Hepatic stellate cell (primary cell): Measurements from ENCODE around the gene USP6.
"Not testable (repeated sequence)": the region's sequence is repeated elsewhere in the genome, so short reads cannot be mapped to it uniquely, and the experiment has no call there.

ENCODE experiments used
- DNase-seq: peaks from one replicate; pipeline ENCODE4 v3.0.0; 2011; ENCODE audit warnings: low spot score

Gene USP6

DNA sequence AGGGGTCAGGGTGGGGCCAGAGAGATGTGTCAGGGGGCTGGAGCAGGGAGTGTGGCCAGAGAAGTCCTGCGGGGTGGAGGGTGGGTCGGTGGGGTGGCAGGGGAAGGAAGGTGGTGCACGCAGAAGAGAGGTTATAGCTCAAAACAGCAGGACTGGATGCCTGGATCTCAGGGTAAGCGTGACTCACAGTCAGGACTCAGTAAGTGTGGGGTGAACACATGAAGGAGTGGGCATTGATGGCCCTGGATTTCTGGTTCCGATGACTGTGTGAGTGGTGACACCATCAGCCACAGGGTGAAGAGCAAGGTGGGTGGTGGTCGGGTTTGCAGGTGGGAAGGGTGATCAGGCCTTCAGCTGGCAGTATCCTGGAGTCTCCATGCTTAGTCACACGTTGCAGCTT lies 6.2 kb downstream of the USP6 start:
- DNase-seq: not testable (repeated sequence)

DNA sequence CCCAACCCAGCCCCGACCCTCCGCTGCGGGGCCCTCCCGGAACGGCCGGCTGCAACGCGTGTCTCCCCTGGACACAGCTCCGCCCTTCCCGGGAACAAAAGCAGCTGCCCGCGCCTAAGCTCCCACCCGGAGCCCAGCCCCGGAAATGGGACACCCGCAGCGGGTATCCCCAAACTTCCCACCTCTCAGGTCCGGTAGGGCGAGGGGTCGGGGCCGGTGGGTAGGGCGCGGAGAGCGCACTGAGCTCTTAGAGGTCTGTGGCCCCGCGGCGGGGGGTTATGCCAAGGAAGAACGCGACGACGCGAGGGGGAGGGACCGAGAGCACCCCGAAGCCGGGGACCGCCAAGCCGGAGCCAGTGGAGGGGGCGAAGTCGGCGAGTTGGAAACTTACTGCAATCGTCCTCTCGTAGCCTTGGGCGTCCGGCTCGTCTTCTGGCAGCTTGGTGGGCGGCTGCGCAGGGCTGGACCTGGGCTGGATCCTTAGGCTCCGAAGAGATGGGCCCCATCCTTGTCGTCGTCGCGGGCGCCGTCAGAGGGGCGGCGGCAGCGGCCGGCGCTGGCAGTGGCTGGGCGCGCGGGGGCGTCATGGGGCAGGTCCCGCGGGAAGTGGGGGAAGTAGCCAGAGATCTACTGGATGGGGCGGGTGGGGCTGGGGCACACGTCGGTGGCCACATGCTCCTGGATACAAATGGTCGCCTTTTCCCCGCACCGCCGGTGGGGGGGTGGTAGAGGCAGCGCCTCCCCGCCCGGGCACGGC lies 6.9 kb downstream of the USP6 start:
- DNase-seq: no peak

DNA sequence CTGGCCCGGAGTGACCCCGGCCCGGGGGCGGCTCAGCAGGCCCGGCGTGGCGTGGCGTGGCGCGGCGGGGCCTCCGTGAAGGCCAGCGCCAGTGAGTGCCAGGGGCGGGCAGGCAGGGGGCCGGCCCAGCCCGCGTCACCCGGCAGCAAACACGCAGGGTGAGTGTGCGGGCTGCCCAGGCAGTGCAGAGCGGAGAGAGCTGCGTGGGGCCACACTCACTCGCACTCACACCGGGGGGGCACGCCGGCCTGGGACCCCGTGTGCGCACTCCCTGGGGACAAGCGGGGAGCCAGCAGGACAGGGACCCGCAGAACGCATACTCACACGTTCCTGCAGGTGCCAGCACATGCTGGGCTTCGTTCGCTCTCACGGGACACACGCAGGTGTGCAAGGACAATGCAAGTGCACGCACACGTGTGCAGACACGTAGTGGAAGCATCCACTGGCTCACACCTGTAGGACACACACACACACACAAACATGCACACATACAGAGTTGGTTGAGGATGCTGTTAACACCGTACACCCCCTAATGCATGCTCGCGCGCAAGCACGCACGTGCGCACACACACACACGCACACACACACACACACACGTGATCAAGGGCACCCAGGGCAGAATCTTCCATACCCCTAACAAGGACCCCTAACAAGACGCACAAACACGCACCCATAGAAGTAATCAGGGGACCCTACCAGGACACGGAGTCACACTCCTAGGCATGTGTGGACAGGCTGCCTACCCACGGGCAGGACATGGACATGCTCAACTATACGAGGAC lies 7.7 kb downstream of the USP6 start:
- DNase-seq: no peak

DNA sequence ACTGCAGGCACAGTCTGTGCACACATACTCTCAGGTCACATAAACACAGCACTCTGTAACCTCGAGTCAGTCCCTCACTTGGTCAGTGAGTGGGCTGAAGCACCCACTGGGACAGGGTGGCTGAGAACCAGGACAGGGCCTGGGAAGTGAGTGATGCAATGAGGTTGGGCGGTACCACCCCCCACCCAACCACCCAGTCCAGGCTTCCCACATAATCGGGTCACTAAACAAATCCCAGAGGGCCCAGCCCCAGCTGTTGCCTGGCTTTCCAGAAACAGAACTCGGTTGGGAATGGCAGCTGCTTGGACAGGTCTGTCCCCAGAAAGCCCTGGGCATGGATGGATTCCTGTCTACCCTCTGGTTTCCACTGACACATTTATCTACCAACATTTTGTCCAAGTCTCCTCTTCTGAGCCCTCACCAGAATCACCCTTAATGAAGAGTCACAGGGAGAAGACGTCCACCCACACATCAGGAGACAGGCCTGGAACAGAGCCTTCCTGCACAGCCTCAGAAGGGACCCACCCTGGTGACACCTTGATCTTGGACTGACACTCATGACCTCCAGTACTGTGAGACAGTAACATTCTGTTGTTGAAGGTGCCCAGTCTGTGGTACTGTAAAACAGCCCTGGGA lies 8.4 kb downstream of the USP6 start:
- DNase-seq: not testable (repeated sequence)

DNA sequence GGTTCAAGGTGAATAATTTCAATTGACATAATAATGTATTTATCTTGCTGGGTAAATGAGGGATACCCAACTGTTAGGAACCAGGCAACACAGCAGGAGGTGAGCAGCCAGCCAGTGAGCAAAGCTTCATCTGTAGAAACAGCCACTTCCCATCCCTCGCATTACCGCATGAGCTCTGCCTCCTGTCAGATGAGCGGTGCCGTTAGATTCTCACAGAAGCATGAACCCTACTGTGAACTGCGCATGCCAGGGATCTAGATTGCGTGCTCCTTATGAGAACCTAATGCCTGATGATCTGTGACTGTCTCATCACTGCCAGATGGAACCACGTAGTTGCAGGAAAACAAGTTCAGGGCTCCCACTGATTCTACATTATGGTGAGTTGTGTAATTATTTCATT lies 9.1 kb downstream of the USP6 start:
- DNase-seq: not testable (repeated sequence)

DNA sequence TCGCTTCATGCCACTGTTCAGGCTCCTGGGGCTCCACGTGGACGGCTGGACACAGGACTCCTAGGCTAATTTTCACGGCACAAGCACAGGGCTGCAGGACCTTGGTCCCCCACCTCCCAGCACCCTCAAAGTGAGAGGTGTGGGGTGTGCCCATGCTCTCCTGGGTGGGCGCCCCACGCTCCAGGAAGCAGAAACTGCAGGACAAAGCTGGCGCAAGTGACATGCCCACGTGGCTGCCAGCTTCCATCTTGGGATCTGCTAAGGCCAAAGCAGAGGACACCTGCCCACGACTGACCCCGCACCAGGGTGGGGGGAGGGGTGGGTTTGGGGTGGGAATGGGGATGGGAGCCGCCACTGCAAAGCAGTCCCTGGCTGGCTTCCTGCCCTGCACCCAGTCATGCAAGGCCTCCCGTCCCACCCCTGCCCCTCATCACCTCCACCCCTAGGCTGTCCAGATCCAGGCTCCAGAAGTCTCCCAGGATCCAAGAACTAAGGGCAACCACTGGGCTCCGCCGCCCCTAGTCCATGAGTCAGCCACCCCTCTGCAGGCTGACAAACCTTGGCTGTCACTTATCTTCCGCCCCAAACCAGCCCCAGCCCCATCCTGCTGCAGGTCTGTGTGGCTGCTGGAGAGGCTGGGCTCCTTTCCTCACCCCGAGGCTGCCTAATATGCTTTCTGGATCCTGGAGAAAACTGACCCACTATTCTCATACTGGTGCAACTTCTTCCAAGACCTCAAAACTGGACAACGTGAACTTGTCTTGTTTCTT lies 11.1 kb downstream of the USP6 start:
- no peak for DNase-seq

DNA sequence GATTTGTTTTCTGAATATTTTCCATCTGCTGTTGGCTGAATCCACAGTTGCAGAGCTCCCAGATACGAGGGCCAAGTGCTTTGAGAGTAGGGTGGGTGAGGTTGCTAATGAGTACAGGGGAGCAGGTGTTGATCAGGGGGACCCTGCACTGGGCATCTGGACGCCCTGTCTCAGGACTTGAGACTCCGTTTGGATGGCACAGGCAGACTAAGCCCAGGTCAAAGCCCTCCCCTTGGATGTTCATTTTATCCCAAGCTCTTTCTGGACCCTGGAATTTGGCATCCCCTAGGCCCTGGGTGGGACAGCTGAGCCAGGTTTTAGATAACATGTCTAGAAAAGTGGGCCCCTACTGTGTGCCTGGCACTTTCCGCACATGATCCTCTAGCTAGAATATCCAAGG lies 12.1 kb downstream of the USP6 start:
- DNase-seq: no peak

DNA sequence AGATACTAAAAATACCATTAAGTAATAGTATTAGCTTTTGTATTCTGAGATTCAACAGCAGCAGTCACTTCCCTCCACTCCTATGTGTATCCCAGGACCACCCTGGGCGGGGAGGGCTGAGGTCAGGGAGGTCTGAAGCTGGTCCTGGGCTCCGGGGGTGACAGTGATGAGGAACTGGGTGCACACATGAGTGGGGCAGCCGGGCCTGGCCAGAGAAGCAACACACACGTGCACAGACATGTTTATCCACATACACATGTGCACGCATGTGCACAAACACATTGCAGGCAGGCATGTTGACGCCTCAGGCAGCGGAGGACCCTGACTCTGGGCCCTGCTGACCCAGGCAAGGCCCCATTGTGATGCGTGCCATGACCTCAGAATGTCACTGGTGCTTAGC lies 12.6 kb downstream of the USP6 start:
- DNase-seq: not testable (repeated sequence)

DNA sequence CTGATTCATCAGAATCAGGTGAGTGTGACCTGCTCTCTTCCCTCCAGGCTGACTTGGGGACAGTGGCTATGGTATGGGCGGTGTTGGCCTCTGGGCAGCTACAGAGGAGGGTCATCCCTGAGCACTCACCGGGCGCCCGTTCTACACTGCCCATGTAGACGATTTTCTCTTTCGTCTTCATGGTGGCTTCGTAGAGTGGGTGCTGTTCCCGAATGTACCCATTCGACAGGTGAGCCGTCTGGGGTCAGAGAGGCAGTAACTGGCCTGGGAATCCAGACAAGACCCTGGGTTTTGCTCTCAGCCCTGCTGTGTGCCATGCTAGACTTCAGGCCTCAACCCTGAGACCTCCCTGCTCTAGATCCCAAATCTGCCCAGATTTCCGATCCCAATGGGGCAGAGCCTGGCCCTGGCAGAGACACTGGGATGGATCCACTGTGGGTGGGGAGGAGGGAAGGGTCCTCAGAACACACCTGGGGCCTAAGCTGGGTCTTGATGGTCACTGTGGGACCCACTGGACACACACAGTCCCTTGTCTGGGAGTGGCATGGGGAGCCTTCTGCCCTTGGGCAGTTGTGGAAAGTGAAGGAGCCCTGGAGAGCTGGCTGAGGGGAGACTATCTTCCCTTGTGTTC lies 13.2 kb downstream of the USP6 start:
- DNase-seq: no peak

DNA sequence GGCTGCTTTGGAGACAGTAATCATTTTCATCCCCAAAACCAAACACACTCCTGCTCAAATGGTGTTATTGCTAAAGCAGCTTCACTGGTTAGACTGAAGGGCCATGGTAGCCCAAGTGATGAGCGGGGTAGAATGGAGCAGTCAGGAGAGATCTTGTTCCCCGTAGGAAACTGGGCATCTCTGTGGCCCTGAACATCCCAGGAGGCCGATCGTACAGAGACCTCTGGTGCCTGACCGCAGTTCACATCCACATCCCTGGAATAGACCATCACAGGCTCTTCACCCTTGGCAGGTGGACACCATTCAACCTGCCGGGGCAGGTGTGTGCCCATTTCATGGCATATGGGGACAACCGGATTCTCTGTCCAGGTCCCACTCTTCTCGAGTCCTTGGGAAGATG lies 13.9 kb downstream of the USP6 start:
- DNase-seq: not testable (repeated sequence)

DNA sequence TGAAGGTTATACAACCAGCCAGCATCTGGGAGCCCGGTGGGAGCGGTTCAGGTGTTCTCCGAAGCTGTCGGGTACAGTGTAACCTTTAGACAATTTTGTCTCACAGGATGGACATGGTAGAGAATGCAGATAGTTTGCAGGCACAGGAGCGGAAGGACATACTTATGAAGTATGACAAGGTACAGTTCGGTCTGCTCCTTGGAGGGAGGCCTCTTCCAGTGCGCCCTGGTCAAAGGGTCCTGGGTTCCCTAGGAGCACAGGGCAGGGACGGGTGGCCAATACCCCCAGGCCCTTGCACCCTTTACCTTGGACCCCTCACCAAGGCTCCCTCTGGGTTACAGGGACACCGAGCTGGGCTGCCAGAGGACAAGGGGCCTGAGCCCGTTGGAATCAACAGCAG lies 14.4 kb downstream of the USP6 start:
- not testable (repeated sequence) for DNase-seq

DNA sequence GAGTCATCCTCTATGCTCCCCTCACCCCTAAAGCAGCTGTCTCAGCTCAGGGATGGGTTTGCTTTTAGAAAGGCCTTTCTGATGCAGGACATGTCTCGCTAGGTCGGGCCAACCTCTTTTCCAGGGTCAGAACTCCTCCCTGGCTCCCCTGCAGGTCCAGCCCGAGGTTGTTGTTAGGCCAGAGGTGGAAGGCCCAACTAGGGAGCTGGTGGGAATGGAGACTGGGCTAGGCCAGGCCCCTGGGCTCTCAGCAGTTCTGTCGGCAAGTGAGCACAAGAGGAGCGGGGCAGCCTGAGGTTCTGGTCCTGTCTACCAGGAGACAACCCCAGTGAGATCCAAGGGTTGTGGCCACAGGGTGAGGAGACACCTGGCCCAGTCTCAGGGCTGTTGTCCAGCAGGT lies 14.9 kb downstream of the USP6 start:
- not testable (repeated sequence) for DNase-seq

DNA sequence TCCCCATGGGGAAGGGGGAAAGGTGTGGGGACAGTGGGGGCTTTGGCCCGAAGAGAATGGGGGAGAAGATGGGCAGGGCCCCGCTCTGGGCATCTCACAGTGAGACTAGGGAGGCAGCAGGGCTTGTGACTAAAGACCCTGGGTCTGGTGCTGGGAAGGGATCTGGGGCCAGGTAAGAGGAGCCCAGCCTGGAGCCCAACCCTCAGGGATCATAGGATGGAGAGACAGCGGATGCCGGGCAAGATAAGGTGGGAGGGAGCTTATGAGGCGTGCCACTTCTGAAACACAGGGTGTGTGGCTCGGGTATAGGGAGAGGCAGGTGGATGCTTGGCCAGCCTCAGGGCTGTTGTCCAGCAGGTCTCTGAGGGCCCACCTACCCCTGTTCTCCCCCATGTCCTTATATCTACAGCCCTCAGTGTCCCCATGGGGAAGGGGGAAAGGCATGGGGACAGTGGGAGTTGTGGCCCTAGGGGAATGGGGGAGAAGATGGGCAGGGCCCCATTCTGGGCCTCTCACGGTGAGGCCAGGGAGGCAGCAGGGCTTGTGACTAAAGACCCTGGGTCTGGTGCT lies 15.4 kb downstream of the USP6 start:
- no peak for DNase-seq

DNA sequence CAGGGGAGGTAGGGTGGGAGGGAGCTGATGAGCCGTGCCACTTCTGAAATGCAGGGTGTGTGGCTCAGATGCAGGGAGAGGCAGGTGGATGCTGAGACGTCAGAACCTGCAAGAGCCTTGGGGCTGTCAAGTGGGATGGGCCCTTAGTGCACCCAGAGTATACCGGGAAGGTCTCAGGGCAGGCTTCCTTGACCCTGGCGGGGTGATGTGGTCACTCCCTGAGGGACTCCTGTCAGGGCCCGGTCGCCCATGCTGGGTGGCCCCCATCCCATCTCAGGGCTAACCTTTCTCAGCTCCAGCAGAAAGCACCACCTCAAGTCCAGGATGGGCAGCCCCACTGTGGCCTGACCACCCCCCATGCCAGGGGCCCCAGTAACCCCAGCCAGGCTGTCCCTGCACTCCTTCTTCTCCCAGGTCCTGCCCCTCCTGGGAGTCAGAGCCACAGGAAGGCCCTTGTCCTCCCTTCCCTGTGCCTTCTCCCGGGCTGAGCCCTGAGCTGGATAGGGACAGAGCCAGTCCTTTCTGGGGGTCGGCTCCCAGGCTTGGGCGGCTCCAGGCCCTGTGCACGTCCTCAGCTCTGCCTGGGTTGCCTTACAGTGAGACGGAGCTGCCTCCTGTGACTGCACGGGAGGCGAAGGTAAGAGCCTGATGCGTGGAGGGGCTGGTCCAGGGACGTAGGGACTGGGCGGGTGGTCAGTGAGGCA lies 16.1 kb downstream of the USP6 start:
- DNase-seq: not testable (repeated sequence)

DNA sequence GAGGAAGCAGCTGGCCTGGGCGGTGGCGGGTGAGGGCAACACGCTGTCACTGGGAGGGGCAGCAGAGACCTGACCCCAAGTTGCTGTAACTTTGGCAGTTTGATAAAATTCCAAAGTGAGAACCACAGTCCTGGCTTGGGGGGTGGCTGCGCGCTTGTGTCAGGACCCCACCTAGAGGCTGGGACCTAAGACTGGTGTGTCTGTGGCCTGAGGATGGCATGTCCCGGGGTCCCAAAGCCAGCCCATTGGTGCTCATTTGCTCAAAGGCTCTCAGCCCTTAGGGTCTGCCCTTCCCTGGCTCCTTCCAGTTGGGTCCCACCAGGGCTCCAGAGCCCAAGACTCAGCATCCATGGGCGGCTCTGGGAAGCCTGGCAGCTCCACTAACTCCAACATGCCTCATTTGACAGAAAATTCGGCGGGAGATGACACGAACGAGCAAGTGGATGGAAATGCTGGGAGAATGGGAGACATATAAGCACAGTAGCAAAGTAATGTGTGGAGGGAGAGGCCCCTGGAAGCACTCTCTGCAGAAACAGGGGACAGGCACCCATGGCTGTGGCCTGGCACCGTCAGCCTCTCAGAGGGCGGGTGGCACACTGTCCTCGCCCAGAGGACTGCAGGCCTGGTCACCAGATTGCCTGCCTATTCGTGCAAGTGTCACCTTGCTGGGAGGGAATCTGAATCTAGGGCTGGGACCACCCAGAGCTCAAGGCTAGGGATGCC lies 16.8 kb downstream of the USP6 start:
- not testable (repeated sequence) for DNase-seq

DNA sequence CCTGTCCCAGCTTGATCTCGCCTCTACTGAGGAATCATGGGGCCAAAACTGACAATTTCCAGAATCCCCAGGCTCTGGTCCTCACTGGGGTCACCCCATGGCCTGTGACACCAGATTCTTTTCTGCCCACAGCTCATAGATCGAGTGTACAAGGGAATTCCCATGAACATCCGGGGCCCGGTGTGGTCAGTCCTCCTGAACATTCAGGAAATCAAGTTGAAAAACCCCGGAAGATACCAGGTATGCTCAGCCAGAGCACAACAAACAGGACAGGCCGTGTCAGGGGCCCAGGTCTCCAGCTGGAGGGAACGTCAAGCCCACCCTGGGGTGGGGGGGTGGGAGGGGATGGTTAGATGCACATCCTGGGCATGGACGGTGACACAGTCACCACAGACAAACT lies 17.5 kb downstream of the USP6 start:
- no peak for DNase-seq

DNA sequence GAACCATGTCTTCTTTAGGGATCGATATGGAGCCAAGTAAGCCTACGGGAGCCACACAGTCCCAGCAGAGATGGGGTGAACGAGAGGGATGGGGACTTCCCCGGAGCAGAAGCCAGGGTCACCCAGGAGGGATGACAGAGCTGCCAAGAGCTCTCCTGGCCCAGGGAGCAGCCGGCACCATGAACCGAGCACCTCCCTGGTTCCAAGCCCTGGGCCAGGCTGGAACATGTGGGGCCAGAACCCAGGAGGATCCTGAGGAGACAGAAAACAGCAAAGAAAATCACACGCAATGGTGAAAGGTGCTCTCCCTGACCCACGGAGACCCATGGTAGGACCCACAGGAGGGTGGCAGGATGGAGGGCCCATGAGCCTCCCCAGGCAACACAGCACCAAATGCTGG lies 18.1 kb downstream of the USP6 start:
- DNase-seq: not testable (repeated sequence)

DNA sequence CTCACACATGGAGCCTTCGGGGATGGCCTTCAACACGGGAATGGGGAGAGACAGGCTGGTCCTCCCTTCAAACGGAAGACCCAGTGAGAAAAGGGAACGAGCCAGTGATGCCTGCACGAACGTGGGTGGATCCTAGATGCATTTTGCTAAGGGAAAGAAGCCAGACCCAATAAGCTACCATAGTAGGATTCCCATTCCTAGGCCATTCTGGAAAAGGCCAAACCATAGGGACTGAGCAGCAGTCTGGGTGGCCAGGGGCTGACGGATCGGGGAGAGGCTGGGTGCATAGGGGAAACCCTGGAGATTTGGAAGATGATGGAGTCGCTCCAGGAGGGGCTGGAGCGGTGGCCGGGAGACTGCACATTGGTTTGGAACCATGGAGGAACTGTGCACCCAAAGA lies 18.7 kb downstream of the USP6 start:
- DNase-seq: not testable (repeated sequence)

DNA sequence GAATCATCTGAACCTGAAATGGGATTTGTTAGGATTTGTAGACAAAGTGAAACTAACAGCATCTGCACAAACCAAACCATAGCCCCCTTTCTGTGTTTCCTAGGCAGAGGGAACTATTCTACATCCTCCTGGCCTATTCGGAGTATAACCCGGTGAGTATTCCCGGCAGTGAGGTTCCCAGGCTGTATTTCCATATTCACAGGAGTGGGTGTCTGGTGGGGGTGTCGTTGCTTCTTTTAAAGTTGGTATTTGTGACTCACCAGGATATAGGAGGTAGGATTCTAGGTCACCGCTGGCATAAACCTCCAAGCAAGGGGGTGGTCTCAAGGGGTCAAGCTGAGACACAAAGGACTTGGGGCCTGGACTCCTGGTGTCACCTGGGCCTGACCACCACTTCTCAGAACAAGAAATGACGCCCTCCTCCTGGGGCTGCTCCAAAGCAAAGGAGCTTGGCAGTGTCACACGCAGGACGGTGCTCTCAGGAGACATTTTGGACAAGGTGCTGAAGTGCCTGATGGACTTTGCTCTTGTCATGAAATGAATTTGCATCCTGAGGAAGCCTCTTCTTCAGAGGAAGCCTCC lies 19.4 kb downstream of the USP6 start:
- DNase-seq: not testable (repeated sequence)
